H1 (cell line): ENCODE measurements around the gene ZNF334. TPM values are rescaled to one million over a fixed set of nuclear protein-coding genes. Genes with fewer than 3 reads are reported as not detected.

Experiments
- CTCF ChIA-PET: fragments of 300-600 bp; sonication (Branson Sonifier 250); formaldehyde crosslinking; loops from one replicate; lab custom pipeline; 2021; ENCODE audit not compliant: partially characterized antibody; lab: Charles Lee
- POLR2A ChIA-PET: fragments of 300-600 bp; sonication (Branson Sonifier 250); formaldehyde crosslinking; loops from one replicate; lab custom pipeline; 2021; ENCODE audit warnings: inconsistent platforms; ENCODE audit not compliant: partially characterized antibody; lab: Charles Lee
- DNase-seq, 2 experiments: peaks; one replicate each; pipeline versions ENCODE4 v3.0.0 to v3.0.0-alpha.2; 2010 to 2022; ENCODE audit warnings: low spot score in 2 of 2, low read depth in 1 of 2, mixed read lengths in 1 of 2
- FAIRE-seq: peaks from 2 replicates; lab custom pipeline; 2011; peaks lifted over from hg19 to GRCh38; lab: Jason Lieb, UNC
- H2AFZ ChIP-seq: 2 replicates; pipeline ENCODE4 v1.8.1; 2012; ENCODE audit warnings: low read length, inconsistent platforms
- H2AK5ac ChIP-seq: 2 replicates; pipeline ENCODE4 v1.6.1; 2013; ENCODE audit warnings: low read depth, low read length
- H2BK120ac ChIP-seq: replicated peaks from 2 replicates; pipeline ENCODE3; 2013; ENCODE audit warnings: low read depth, low read length, inconsistent platforms
- H2BK12ac ChIP-seq: 2 replicates; pipeline ENCODE4 v1.6.1; 2013; ENCODE audit warnings: low read depth, low read length
- H2BK15ac ChIP-seq: 2 replicates; pipeline ENCODE4 v1.6.1; 2013; ENCODE audit warnings: low read length
- H2BK20ac ChIP-seq: 2 replicates; pipeline ENCODE4 v1.6.1; 2013; ENCODE audit warnings: low read length
- H2BK5ac ChIP-seq: 2 replicates; pipeline ENCODE4 v1.6.1; 2013; ENCODE audit warnings: low read depth, low read length
- H3K14ac ChIP-seq: 2 replicates; pipeline ENCODE4 v1.6.1; 2013; ENCODE audit warnings: inconsistent platforms; ENCODE audit not compliant: insufficient read length
- H3K18ac ChIP-seq: 2 replicates; pipeline ENCODE4 v1.6.1; 2013; ENCODE audit warnings: low read length; ENCODE audit errors: extremely low read depth
- H3K23ac ChIP-seq: 2 replicates; pipeline ENCODE4 v1.6.1; 2013; ENCODE audit warnings: inconsistent platforms; ENCODE audit not compliant: insufficient read length
- H3K23me2 ChIP-seq: 2 replicates; pipeline ENCODE4 v1.6.1; 2013; ENCODE audit warnings: low read depth, low read length
- H3K27ac ChIP-seq: 2 replicates; pipeline ENCODE4 v1.6.1; 2011; ENCODE audit warnings: low read depth, low read length, inconsistent platforms
- H3K27me3 ChIP-seq, 4 experiments: replicated peaks in 1 of 4; 1 replicate in 1 of 4; 2 replicates in 3 of 4; pipeline versions ENCODE4 v1.6.1 to v1.8.1; 2011 to 2013; ENCODE audit warnings: low read length in 3 of 4, mild to moderate bottlenecking in 3 of 4, inconsistent platforms in 2 of 4, mixed read lengths in 2 of 4, moderate library complexity in 1 of 4; ENCODE audit not compliant: control insufficient read depth in 3 of 4, insufficient read depth in 3 of 4; ENCODE audit errors: extremely low read depth in 1 of 4
- H3K36me3 ChIP-seq, 4 experiments: 2 replicates each; pipeline versions ENCODE4 v1.6.1 to v1.8.1; 2011 to 2013; ENCODE audit warnings: mild to moderate bottlenecking in 4 of 4, low read length in 3 of 4, moderate library complexity in 2 of 4, control low read depth in 1 of 4, inconsistent platforms in 1 of 4; ENCODE audit not compliant: insufficient read depth in 4 of 4, control insufficient read depth in 2 of 4
- H3K4ac ChIP-seq: replicated peaks from 2 replicates; pipeline ENCODE3; 2013; ENCODE audit warnings: low read length, low read depth, mixed read lengths, inconsistent platforms; ENCODE audit not compliant: insufficient read length
- H3K4me1 ChIP-seq, 4 experiments: replicated peaks in 1 of 4; 1 replicate in 1 of 4; 2 replicates in 3 of 4; pipeline versions ENCODE4 v1.6.1 to v1.8.1; 2011 to 2013; ENCODE audit warnings: low read length in 3 of 4, inconsistent platforms in 2 of 4, mixed read lengths in 1 of 4; ENCODE audit not compliant: insufficient read depth in 4 of 4, control insufficient read depth in 3 of 4
- H3K4me2 ChIP-seq, 2 experiments: 2 replicates each; pipeline versions ENCODE4 v1.6.1 to v1.8.1; 2011 to 2013; ENCODE audit warnings: low read depth in 2 of 2, low read length in 2 of 2, control low read depth in 1 of 2, inconsistent platforms in 1 of 2, mild to moderate bottlenecking in 1 of 2; ENCODE audit not compliant: insufficient read depth in 1 of 2
- H3K4me3 ChIP-seq, 4 experiments: fragments of 200-600, 300-600 bp in 1 of 4; sonication (generic), shearing (Covaris generic), sonication (Bioruptor Twin) in 1 of 4; 2 replicates each; pipeline versions ENCODE4 v1.5.1 to v1.8.1; 2011 to 2016; ENCODE audit warnings: low read length in 4 of 4, low read depth in 3 of 4, control low read depth in 2 of 4, inconsistent platforms in 2 of 4, mild to moderate bottlenecking in 2 of 4, mixed read lengths in 1 of 4, moderate library complexity in 1 of 4; ENCODE audit not compliant: insufficient read depth in 2 of 4; ENCODE audit errors: extremely low read depth in 1 of 4
- H3K56ac ChIP-seq: replicated peaks from 2 replicates; pipeline ENCODE3; 2013; ENCODE audit warnings: low read depth, mild to moderate bottlenecking, mixed read lengths, low read length, inconsistent platforms; ENCODE audit not compliant: insufficient read length
- H3K79me1 ChIP-seq: 2 replicates; pipeline ENCODE4 v1.6.1; 2013; ENCODE audit warnings: low read depth, low read length, control low read depth
- H3K79me2 ChIP-seq, 2 experiments: 2 replicates each; pipeline versions ENCODE4 v1.6.1 to v1.8.1; 2012 to 2013; ENCODE audit warnings: low read length in 2 of 2, mild to moderate bottlenecking in 2 of 2, inconsistent platforms in 1 of 2; ENCODE audit not compliant: insufficient read depth in 2 of 2, control insufficient read depth in 1 of 2
- H3K9ac ChIP-seq, 4 experiments: replicated peaks in 1 of 4; 1 replicate in 1 of 4; 2 replicates in 3 of 4; pipeline versions ENCODE4 v1.6.1 to v1.8.1; 2011 to 2013; ENCODE audit warnings: low read depth in 3 of 4, low read length in 3 of 4, control low read depth in 2 of 4, mild to moderate bottlenecking in 2 of 4, moderate library complexity in 2 of 4, inconsistent platforms in 1 of 4; ENCODE audit errors: extremely low read depth in 1 of 4
- H3K9me3 ChIP-seq, 2 experiments: 2 replicates each; pipeline versions ENCODE4 v1.6.1 to v1.8.1; 2012 to 2013; ENCODE audit warnings: mild to moderate bottlenecking in 2 of 2, moderate library complexity in 2 of 2, control low read depth in 1 of 2, inconsistent platforms in 1 of 2, low read depth in 1 of 2, low read length in 1 of 2, mixed read lengths in 1 of 2; ENCODE audit not compliant: insufficient read depth in 2 of 2
- H4K20me1 ChIP-seq, 2 experiments: replicated peaks in 1 of 2; 2 replicates each; pipeline versions ENCODE3 to v1.8.1; 2011 to 2013; ENCODE audit warnings: inconsistent platforms in 2 of 2, low read length in 2 of 2, mild to moderate bottlenecking in 1 of 2; ENCODE audit not compliant: insufficient read depth in 2 of 2, control insufficient read depth in 1 of 2
- H4K5ac ChIP-seq: 2 replicates; pipeline ENCODE4 v1.6.1; 2013; ENCODE audit warnings: low read length, low read depth, mixed read lengths, inconsistent platforms; ENCODE audit not compliant: insufficient read length
- H4K8ac ChIP-seq: 2 replicates; pipeline ENCODE4 v1.8.0; 2013; ENCODE audit warnings: mild to moderate bottlenecking, moderate library complexity, low read length, inconsistent platforms; ENCODE audit not compliant: insufficient read depth; ENCODE audit errors: extremely low read depth
- H4K91ac ChIP-seq: replicated peaks from 2 replicates; pipeline ENCODE3; 2013; ENCODE audit warnings: low read length, mixed read lengths, inconsistent platforms; ENCODE audit not compliant: insufficient read length
- E2F6 ChIP-seq: IDR thresholded peaks from 2 replicates; pipeline ENCODE4 v1.6.1; 2012; ENCODE audit warnings: inconsistent platforms
- HDAC2 ChIP-seq, 2 experiments: fragments of 300-600 bp in 1 of 2; sonication (generic) in 1 of 2; IDR thresholded peaks; 2 replicates each; pipeline ENCODE4 v1.6.1; 2011 to 2012; ENCODE audit warnings: low read depth in 2 of 2, low read length in 2 of 2, mild to moderate bottlenecking in 2 of 2, moderate library complexity in 2 of 2, borderline replicate concordance in 1 of 2, inconsistent platforms in 1 of 2
- JUN ChIP-seq: IDR thresholded peaks from 2 replicates; pipeline ENCODE4 v1.6.1; 2011; ENCODE audit warnings: low read depth, mild to moderate bottlenecking, improper control_type of control experiment, low read length
- PHF8 ChIP-seq: fragments of 200-600 bp; sonication (generic); conservative IDR thresholded peaks from 2 replicates; pipeline ENCODE4 v1.7.1; 2012; ENCODE audit warnings: low read depth, mild to moderate bottlenecking, inconsistent platforms, low read length, moderate library complexity
- RAD21 ChIP-seq, 2 experiments: IDR thresholded peaks in 1 of 2; conservative IDR thresholded peaks in 1 of 2; 2 replicates each; pipeline ENCODE4 v1.6.1; 2011; ENCODE audit warnings: low read depth in 2 of 2, low read length in 2 of 2, improper control_type of control experiment in 1 of 2, inconsistent platforms in 1 of 2, mild to moderate bottlenecking in 1 of 2, moderate library complexity in 1 of 2
- SP1 ChIP-seq: IDR thresholded peaks from 2 replicates; pipeline ENCODE4 v1.6.1; 2011; ENCODE audit warnings: low read depth, low read length
- SP2 ChIP-seq: IDR thresholded peaks from 2 replicates; pipeline ENCODE4 v1.6.1; 2012; ENCODE audit warnings: mild to moderate bottlenecking, low read length, inconsistent platforms
- TAF1 ChIP-seq: IDR thresholded peaks from 2 replicates; pipeline ENCODE4 v1.6.1; 2011; ENCODE audit warnings: mild to moderate bottlenecking, low read depth, low read length
- TEAD4 ChIP-seq: IDR thresholded peaks from 2 replicates; pipeline ENCODE4 v1.6.1; 2012; ENCODE audit warnings: low read depth, low read length, inconsistent platforms, mixed read lengths
- YY1 ChIP-seq: IDR thresholded peaks from 2 replicates; pipeline ENCODE4 v1.6.1; 2011; ENCODE audit warnings: low read depth, mild to moderate bottlenecking, low read length
- WGBS, 2 experiments: shearing (Covaris generic) in 1 of 2; methylation state at CpG; one replicate each; pipeline versions ENCODE4 v1.1.6 to v1.1.7; 2013 to 2015; ENCODE audit warnings: low lambda C conversion rate in 2 of 2, mixed read lengths in 2 of 2, inconsistent platforms in 1 of 2, low coverage in 1 of 2, missing lambda C conversion rate in 1 of 2; ENCODE audit not compliant: insufficient replicate concordance in 2 of 2, insufficient coverage in 1 of 2, insufficient read length in 1 of 2; ENCODE audit errors: extremely low coverage in 1 of 2, missing lambda C conversion rate in 1 of 2; 5-methylcytosine and 5-hydroxymethylcytosine counted together
- polyA plus RNA-seq, 7 experiments: library from polyadenylated mRNA; depleted of rRNA in 3 of 7; stranded (reverse) in 5 of 7; unstranded in 2 of 7; fragments of >200 nt in 5 of 7; fragments of 200-250 nt in 2 of 7; gene quantifications; 1 replicate in 5 of 7; 2 replicates in 1 of 7; 4 replicates in 1 of 7; pipeline versions ENCODE4 v1.2.1 to v1.2.3, GENCODE V29; 2011 to 2013; ENCODE audit warnings: missing spikeins in 2 of 7, mixed read lengths in 2 of 7
- total RNA-seq: library from RNA; stranded (reverse); fragmentation: NEBNext Ultra II Directional; extraction: Animal tissue kit (Norgen Biotek cat#: 25700); gene quantifications from 2 replicates; pipeline ENCODE4 v1.2.1, GENCODE V29; 2021
- TF ChIP-seq, protein P1 (sequence below): IDR thresholded peaks from 2 replicates; pipeline ENCODE4 v1.6.1; 2012; ENCODE audit warnings: low read length, inconsistent platforms

Gene ZNF334
- total and polyA plus RNA-seq, 2 of the 8 experiments (the other 6 are each of a cell fraction or from before 2014, with no cell fraction given): 8.8 to 17.8 TPM

GRCh38 chr20:46543959-46544358, 30.6 kb upstream of the ZNF334 start:
- Histone ChIP-seq H3K79me1 (no peaks in the 10 kb centered on the region), H3K23ac (no peak overlapping the region), H3K36me3 (no peaks in the 10 kb centered on the region), H3K27ac (no peak overlapping the region), H3K56ac (no peak overlapping the region), H4K91ac (no peak overlapping the region), H2BK20ac (no peak overlapping the region), H2BK15ac (no peak overlapping the region), H3K14ac (no peak overlapping the region), H3K18ac (no peak overlapping the region), H2BK120ac (no peak overlapping the region), H2BK5ac (no peak overlapping the region), H2AK5ac (no peak overlapping the region), H4K5ac (no peak overlapping the region), H2BK12ac (no peak overlapping the region), H3K4me2 (no peak overlapping the region), H3K4me1 (peaks cover 0 to 5% (median 2%) of the 10 kb centered on the region in 4 experiments; a peak in 2 of 7 replicates), H3K79me2 (no peaks in the 10 kb centered on the region), H3K23me2 (no peaks in the 10 kb centered on the region), H4K20me1 (no peaks in the 10 kb centered on the region), H3K4ac (no peak overlapping the region), H3K27me3 (no peaks in the 10 kb centered on the region; a peak in 1 of 7 replicates), H3K4me3 (no peak overlapping the region), H3K9ac (no peak overlapping the region), H4K8ac (no peak overlapping the region), H3K9me3 (no peaks in the 10 kb centered on the region), H2AFZ (no peak overlapping the region)
- ChIA-PET POLR2A (interaction anchor here (0.6 kb wide), 1 partner anchor 11 kb away, joined by 3 read pairs; no protein-coding TSS in a partner anchor), CTCF (interaction anchor here (0.9 to 3.0 kb wide), 6 partner anchors 13 to 164 kb away, joined by 3 to 22 read pairs (median 3); no protein-coding TSS in a partner anchor)
- FAIRE-seq (no peak), DNase-seq (no peak)
- 70% methylated on average over 1 of the region's 1 CpG; no CpG with 5 or more reads in 1 of the 2 experiments for WGBS, 2 experiments
- TF ChIP-seq TEAD4 (no peak), SP1 (no peak), SP2 (no peak), HDAC2 (IDR thresholded peaks at IDR 0.05; ENCODE audit: borderline replicate concordance in 1 of 2, low read depth in 2 of 2, low read length in 2 of 2) (no peak), RAD21 (IDR thresholded peaks at IDR 0.05 in 1 of 2, conservative IDR thresholded peaks at IDR 0.05 in 1 of 2; ENCODE audit: low read depth in 2 of 2, low read length in 2 of 2) (no peak), YY1 (no peak), JUN (no peak), E2F6 (no peak), PHF8 (no peak), TAF1 (no peak)
- TF ChIP-seq, protein P1, sequence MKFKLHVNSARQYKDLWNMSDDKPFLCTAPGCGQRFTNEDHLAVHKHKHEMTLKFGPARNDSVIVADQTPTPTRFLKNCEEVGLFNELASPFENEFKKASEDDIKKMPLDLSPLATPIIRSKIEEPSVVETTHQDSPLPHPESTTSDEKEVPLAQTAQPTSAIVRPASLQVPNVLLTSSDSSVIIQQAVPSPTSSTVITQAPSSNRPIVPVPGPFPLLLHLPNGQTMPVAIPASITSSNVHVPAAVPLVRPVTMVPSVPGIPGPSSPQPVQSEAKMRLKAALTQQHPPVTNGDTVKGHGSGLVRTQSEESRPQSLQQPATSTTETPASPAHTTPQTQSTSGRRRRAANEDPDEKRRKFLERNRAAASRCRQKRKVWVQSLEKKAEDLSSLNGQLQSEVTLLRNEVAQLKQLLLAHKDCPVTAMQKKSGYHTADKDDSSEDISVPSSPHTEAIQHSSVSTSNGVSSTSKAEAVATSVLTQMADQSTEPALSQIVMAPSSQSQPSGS: no peak
